A549 (cell line): ENCODE data around the gene RPS17. TPM values are rescaled to one million over a fixed set of nuclear protein-coding genes. Genes with fewer than 3 reads are reported as not detected.
A peak's percentile ranks its signal among the peaks of the same experiment; 100 is the strongest.

Experiments used
- ATAC-seq, 2 experiments: fragments of 200-7000 bp in 1 of 2; fragments of >200 bp in 1 of 2; cut with Nextera tagmentation in 1 of 2; cut with Tn5 transposase in 1 of 2; 3 replicates each; pipeline versions ENCODE4 v1.8.0 to v1.9.1; 2018 to 2020; ENCODE audit warnings: mild to moderate bottlenecking in 1 of 2, moderate library complexity in 1 of 2
- CTCF ChIA-PET: fragments of 300-600 bp; sonication (Branson Sonifier 250); formaldehyde crosslinking; extraction: SDS; loops from one replicate; lab custom pipeline; 2021; ENCODE audit warnings: antibody characterized with exemption, inconsistent platforms; lab: Yijun Ruan, JAX
- POLR2A ChIA-PET: fragments of 350-600 bp; formaldehyde crosslinking; extraction: SDS; loops from one replicate; lab custom pipeline; 2021; ENCODE audit warnings: antibody characterized with exemption, inconsistent platforms; lab: Yijun Ruan, JAX
- DNase-seq, 2 experiments: peaks; one replicate each; pipeline versions ENCODE4 v3.0.0 to v3.0.0-alpha.2; 2011 to 2016; ENCODE audit warnings: low read depth in 1 of 2, low spot score in 1 of 2
- FAIRE-seq: peaks from 2 replicates; lab custom pipeline; 2011; peaks lifted over from hg19 to GRCh38; lab: Jason Lieb, UNC
- H3K27ac ChIP-seq, 2 experiments: fragments of >200 bp; sonication (Bioruptor Twin); formaldehyde crosslinking; 3 replicates each; pipeline ENCODE4 v1.5.1; 2016 to 2017
- H3K4me1 ChIP-seq: fragments of >200 bp; sonication (Bioruptor Twin); formaldehyde crosslinking; 3 replicates; pipeline ENCODE4 v1.6.1; 2016
- H3K4me2 ChIP-seq: fragments of >200 bp; sonication (Bioruptor Twin); formaldehyde crosslinking; 3 replicates; pipeline ENCODE4 v1.6.1; 2016
- H3K4me3 ChIP-seq: fragments of >200 bp; sonication (Bioruptor Twin); formaldehyde crosslinking; 3 replicates; pipeline ENCODE4 v1.5.1; 2016
- H3K9me3 ChIP-seq: fragments of >200 bp; sonication (Bioruptor Twin); formaldehyde crosslinking; 3 replicates; pipeline ENCODE4 v1.6.1; 2016
- BCL3 ChIP-seq: fragments of >200 bp; sonication (Bioruptor Twin); formaldehyde crosslinking; IDR thresholded peaks from 3 replicates; pipeline ENCODE4 v1.6.1; 2016
- CBX2 ChIP-seq: fragments of 200-600 bp; sonication (generic); IDR thresholded peaks from 2 replicates; pipeline ENCODE4 v1.6.1; 2016; ENCODE audit warnings: low read depth, mild to moderate bottlenecking, borderline replicate concordance
- CHD2 ChIP-seq: fragments of 150-350 bp; IDR thresholded peaks from 2 replicates; pipeline ENCODE4 v1.6.1; 2014; ENCODE audit warnings: low read length; ENCODE audit not compliant: partially characterized antibody
- EP300 ChIP-seq, 2 experiments: fragments of >200 bp; sonication (Bioruptor Twin); formaldehyde crosslinking; IDR thresholded peaks; 2 replicates in 1 of 2; 3 replicates in 1 of 2; pipeline ENCODE4 v1.6.1; 2016 to 2017
- ESRRA ChIP-seq: fragments of 150-350 bp; IDR thresholded peaks from 2 replicates; pipeline ENCODE4 v1.6.1; 2014; ENCODE audit warnings: mild to moderate bottlenecking, low read length, borderline replicate concordance
- FOSL2 ChIP-seq, 2 experiments: fragments of 450-650 bp in 1 of 2; fragments of >200 bp in 1 of 2; sonication (Bioruptor Twin) in 1 of 2; formaldehyde crosslinking; IDR thresholded peaks; 2 replicates each; pipeline versions ENCODE4 v1.5.0 to v1.6.1; 2016 to 2020; ENCODE audit warnings: mild to moderate bottlenecking in 1 of 2, moderate library complexity in 1 of 2
- FOXS1 ChIP-seq: fragments of 250-450 bp; sonication (Bioruptor Pico); IDR thresholded peaks from 2 replicates; pipeline ENCODE4 v1.5.0; 2020; ENCODE audit warnings: mild to moderate bottlenecking, moderate library complexity
- GATA3 ChIP-seq: IDR thresholded peaks from 2 replicates; pipeline ENCODE4 v1.6.1; 2012; ENCODE audit warnings: borderline replicate concordance
- HDAC2 ChIP-seq: fragments of 200-600 bp; sonication (generic); IDR thresholded peaks from 2 replicates; pipeline ENCODE4 v1.6.1; 2016
- JUN ChIP-seq, 2 experiments: fragments of >200 bp; sonication (Bioruptor Twin); formaldehyde crosslinking; IDR thresholded peaks; 2 replicates in 1 of 2; 3 replicates in 1 of 2; pipeline ENCODE4 v1.6.1; 2016 to 2017
- JUNB ChIP-seq: fragments of >200 bp; sonication (Bioruptor Twin); formaldehyde crosslinking; IDR thresholded peaks from 2 replicates; pipeline ENCODE4 v1.6.1; 2016
- MAZ ChIP-seq: fragments of 150-350 bp; IDR thresholded peaks from 2 replicates; pipeline ENCODE4 v1.6.1; 2014; ENCODE audit warnings: antibody characterized with exemption, low read depth, low read length, borderline replicate concordance
- NPAS2 ChIP-seq: fragments of 250-450 bp; sonication (Bioruptor Pico); IDR thresholded peaks from 2 replicates; pipeline ENCODE4 v1.8.0; 2022; ENCODE audit warnings: mild to moderate bottlenecking, moderate library complexity, borderline replicate concordance
- NR3C1 ChIP-seq: fragments of >200 bp; sonication (Bioruptor Twin); formaldehyde crosslinking; IDR thresholded peaks from 3 replicates; pipeline ENCODE4 v1.6.1; 2017
- PHF8 ChIP-seq: fragments of 200-600 bp; sonication (generic); IDR thresholded peaks from 2 replicates; pipeline ENCODE4 v1.6.1; 2016; ENCODE audit warnings: low read depth, mild to moderate bottlenecking, antibody characterized with exemption, moderate library complexity, borderline replicate concordance
- POLR2A ChIP-seq: IDR thresholded peaks from 2 replicates; pipeline ENCODE4 v1.6.1; 2012; ENCODE audit warnings: mild to moderate bottlenecking, low read length
- POLR2AphosphoS2 ChIP-seq: conservative IDR thresholded peaks from 2 replicates; pipeline ENCODE4 v1.6.1; 2012; ENCODE audit warnings: low read length, improper control_type of control experiment, inconsistent platforms
- RARB ChIP-seq: fragments of 250-450 bp; sonication (Bioruptor Pico); IDR thresholded peaks from 2 replicates; pipeline ENCODE4 v1.8.0; 2021; ENCODE audit warnings: mild to moderate bottlenecking, moderate library complexity
- SREBF2 ChIP-seq: fragments of 450-650 bp; IDR thresholded peaks from 2 replicates; pipeline ENCODE4 v1.6.1; 2014; ENCODE audit warnings: mild to moderate bottlenecking, moderate library complexity
- TFCP2L1 ChIP-seq: fragments of 250-450 bp; sonication (Bioruptor Pico); IDR thresholded peaks from 2 replicates; pipeline ENCODE4 v1.5.0; 2021; ENCODE audit warnings: mild to moderate bottlenecking
- TP53 ChIP-seq: fragments of 250-450 bp; sonication (Bioruptor Pico); IDR thresholded peaks from 2 replicates; pipeline ENCODE4 v1.5.0; 2021; ENCODE audit warnings: mild to moderate bottlenecking, moderate library complexity
- ZC3H11A ChIP-seq: fragments of 450-650 bp; IDR thresholded peaks from 2 replicates; pipeline ENCODE4 v1.6.1; 2014; ENCODE audit warnings: antibody characterized with exemption, mild to moderate bottlenecking
- ZSCAN20 ChIP-seq: fragments of 250-450 bp; sonication (Bioruptor Pico); IDR thresholded peaks from 2 replicates; pipeline ENCODE4 v1.8.0; 2022; ENCODE audit warnings: mild to moderate bottlenecking, moderate library complexity
- WGBS: methylation state at CpG from one replicate; pipeline ENCODE4 v1.1.6; 2017; ENCODE audit errors: missing lambda C conversion rate; 5-methylcytosine and 5-hydroxymethylcytosine counted together
- polyA plus RNA-seq, 4 experiments: library from polyadenylated mRNA; depleted of rRNA in 3 of 4; stranded (reverse); fragments of >200 nt; fragmentation: RNase III in 1 of 4; extraction: RNeasy Plus Mini Kit Qiagen cat#74134 plus additional on column Dnase treatment in 1 of 4; gene quantifications; 2 replicates in 3 of 4; 3 replicates in 1 of 4; pipeline ENCODE4 v1.2.3, GENCODE V29; 2011 to 2017
- TF ChIP-seq, protein P1 (sequence below): fragments of 200-600 bp; sonication (generic); IDR thresholded peaks from 2 replicates; pipeline ENCODE4 v1.6.1; 2016; ENCODE audit warnings: antibody characterized with exemption, mild to moderate bottlenecking, moderate library complexity
- TF ChIP-seq, protein P2 (sequence below): fragments of 250-450 bp; sonication (Bioruptor Pico); IDR thresholded peaks from 2 replicates; pipeline ENCODE4 v1.5.0; 2021; ENCODE audit warnings: mild to moderate bottlenecking, moderate library complexity, borderline replicate concordance
- TF ChIP-seq, protein P3 (sequence below): fragments of 450-650 bp; IDR thresholded peaks from 2 replicates; pipeline ENCODE4 v1.6.1; 2014; ENCODE audit warnings: antibody characterized with exemption
- TF ChIP-seq, protein P4 (sequence below): IDR thresholded peaks from 2 replicates; pipeline ENCODE4 v1.6.1; 2012

Gene RPS17
- polyA plus RNA-seq, 2 of the 4 experiments (the other 2 are of a cell fraction): 6,127 to 8,061 TPM

DNA sequence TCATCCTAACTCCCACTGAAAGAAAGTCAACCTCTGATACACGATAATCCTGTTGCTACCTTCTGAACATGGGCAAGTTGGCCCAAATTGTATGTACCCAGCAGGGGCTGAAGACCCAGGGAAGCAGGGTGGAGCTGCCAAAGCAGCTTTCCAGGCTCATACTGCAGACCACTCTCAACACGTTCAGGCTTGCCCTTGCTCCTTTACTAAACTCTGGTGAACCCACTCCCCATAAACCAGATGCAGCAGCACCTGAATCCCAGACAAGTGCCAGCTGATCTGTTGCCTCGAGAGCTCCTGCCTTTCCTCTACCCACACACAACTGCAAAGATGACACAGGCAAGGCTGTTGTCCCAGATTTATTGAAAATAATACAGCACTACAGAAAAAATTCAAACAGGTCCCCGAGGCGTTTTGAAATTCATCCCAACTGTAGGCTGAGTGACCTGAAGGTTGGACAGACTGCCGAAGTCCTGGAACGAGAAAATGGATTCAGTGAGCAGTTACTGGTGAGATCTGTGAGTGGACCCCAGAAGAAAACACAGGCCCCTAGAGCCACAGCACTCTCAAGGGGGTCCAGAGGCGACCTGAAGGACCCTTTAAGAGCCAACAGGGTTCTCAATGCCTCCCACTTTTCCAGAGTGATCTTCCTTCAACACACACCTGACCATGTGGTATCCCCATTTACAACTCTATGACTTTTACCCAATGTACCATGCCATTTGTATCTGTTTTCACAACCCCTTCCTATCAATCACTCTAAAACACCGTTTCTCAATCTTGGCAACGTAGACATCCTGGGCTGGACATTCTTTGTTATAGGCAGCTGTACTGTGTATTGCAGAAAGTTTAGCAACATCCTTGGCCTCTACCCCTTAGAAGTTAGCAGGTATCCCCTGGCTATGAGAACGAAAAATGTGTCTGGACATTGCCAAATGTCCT lies 3.6 kb downstream of the RPS17 start:
- POLR2A ChIA-PET: interaction anchor here (1.0 kb wide), 2 partner anchors 214 to 464 kb away, joined by 3 read pairs; no protein-coding TSS in a partner anchor
- Histone ChIP-seq H3K9me3 (no peaks in the 10 kb centered on the region), H3K4me3 (0 out of 3 replicates have a peak overlapping the region, but pooled peaks have one; percentile 4), H3K4me1 (peaks cover 28% of the 10 kb centered on the region), H3K27ac (peak overlapping the region in 1 of 2 experiments; percentile 48; a peak in 3 of 6 replicates), H3K4me2 (peak overlapping the region; percentile 95; the same call in 2 of the 3 replicates)
- no peak for DNase-seq
- WGBS: 84% methylated on average over 11 of the region's 11 CpGs
- FAIRE-seq: no peak
- TF ChIP-seq TFCP2L1 (CRISPR knock-in tag) (peak; percentile 21), MAZ (no peak), FOSL2 (IDR thresholded peaks at IDR 0.05) (no peak), FOSL2 (CRISPR knock-in tag; IDR thresholded peaks at IDR 0.05) (no peak), TP53 (CRISPR knock-in tag) (no peak), ZSCAN20 (CRISPR knock-in tag) (no peak), HDAC2 (no peak), ESRRA (no peak), JUN (IDR thresholded peaks at IDR 0.05) (peak in 1 of 2 experiments; percentile 32; a peak in 1 of 5 replicates), NR3C1 (no peak), POLR2A (no peak), NPAS2 (no peak), POLR2AphosphoS2 (peak; percentile 55; the same call in 1 of the 2 replicates), BCL3 (no peak)
- TF ChIP-seq, protein P1, sequence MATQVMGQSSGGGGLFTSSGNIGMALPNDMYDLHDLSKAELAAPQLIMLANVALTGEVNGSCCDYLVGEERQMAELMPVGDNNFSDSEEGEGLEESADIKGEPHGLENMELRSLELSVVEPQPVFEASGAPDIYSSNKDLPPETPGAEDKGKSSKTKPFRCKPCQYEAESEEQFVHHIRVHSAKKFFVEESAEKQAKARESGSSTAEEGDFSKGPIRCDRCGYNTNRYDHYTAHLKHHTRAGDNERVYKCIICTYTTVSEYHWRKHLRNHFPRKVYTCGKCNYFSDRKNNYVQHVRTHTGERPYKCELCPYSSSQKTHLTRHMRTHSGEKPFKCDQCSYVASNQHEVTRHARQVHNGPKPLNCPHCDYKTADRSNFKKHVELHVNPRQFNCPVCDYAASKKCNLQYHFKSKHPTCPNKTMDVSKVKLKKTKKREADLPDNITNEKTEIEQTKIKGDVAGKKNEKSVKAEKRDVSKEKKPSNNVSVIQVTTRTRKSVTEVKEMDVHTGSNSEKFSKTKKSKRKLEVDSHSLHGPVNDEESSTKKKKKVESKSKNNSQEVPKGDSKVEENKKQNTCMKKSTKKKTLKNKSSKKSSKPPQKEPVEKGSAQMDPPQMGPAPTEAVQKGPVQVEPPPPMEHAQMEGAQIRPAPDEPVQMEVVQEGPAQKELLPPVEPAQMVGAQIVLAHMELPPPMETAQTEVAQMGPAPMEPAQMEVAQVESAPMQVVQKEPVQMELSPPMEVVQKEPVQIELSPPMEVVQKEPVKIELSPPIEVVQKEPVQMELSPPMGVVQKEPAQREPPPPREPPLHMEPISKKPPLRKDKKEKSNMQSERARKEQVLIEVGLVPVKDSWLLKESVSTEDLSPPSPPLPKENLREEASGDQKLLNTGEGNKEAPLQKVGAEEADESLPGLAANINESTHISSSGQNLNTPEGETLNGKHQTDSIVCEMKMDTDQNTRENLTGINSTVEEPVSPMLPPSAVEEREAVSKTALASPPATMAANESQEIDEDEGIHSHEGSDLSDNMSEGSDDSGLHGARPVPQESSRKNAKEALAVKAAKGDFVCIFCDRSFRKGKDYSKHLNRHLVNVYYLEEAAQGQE: no peak
- ATAC-seq: no peak
- CTCF ChIA-PET: interaction anchor here (1.4 to 8.3 kb wide), 4 partner anchors 7 to 1126 kb away, joined by 3 to 108 read pairs (median 9); no protein-coding TSS in a partner anchor

GRCh38 chr15:82535566-82536408 lies 4.5 kb downstream of the RPS17 start:
- Histone ChIP-seq H3K4me3 (no peak overlapping the region), H3K4me2 (no peak overlapping the region), H3K27ac (peak overlapping the region in 1 of 2 experiments; percentile 48; a peak in 2 of 6 replicates), H3K9me3 (no peaks in the 10 kb centered on the region), H3K4me1 (peaks cover 29% of the 10 kb centered on the region)
- no peak for ATAC-seq
- ChIA-PET CTCF (interaction anchor here (0.6 to 2.0 kb wide), 4 partner anchors 14 to 1126 kb away, joined by 3 to 12 read pairs (median 4); partner anchors contain the start of gene C15orf40), POLR2A (interaction anchor here (1.0 kb wide), 1 partner anchor 465 kb away, joined by 3 read pairs; no protein-coding TSS in a partner anchor)
- no peak for DNase-seq
- FAIRE-seq: no peak
- WGBS: 88% methylated on average over 9 of the region's 9 CpGs
- TF ChIP-seq GATA3 (no peak), SREBF2 (no peak), PHF8 (no peak), FOXS1 (CRISPR knock-in tag) (no peak), CHD2 (no peak), FOSL2 (IDR thresholded peaks at IDR 0.05) (no peak), FOSL2 (CRISPR knock-in tag; IDR thresholded peaks at IDR 0.05) (no peak), ZC3H11A (no peak), JUNB (no peak), CBX2 (no peak), EP300 (IDR thresholded peaks at IDR 0.05) (no peak), RARB (CRISPR knock-in tag) (peak; percentile 91; the same call in 1 of the 2 replicates), POLR2AphosphoS2 (no peak; the same call in 1 of the 2 replicates)
- TF ChIP-seq, protein P2, sequence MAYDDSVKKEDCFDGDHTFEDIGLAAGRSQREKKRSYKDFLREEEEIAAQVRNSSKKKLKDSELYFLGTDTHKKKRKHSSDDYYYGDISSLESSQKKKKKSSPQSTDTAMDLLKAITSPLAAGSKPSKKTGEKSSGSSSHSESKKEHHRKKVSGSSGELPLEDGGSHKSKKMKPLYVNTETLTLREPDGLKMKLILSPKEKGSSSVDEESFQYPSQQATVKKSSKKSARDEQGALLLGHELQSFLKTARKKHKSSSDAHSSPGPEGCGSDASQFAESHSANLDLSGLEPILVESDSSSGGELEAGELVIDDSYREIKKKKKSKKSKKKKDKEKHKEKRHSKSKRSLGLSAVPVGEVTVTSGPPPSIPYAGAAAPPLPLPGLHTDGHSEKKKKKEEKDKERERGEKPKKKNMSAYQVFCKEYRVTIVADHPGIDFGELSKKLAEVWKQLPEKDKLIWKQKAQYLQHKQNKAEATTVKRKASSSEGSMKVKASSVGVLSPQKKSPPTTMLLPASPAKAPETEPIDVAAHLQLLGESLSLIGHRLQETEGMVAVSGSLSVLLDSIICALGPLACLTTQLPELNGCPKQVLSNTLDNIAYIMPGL (CRISPR knock-in tag): peak; percentile 40; the same call in 1 of the 2 replicates
- TF ChIP-seq, protein P3, sequence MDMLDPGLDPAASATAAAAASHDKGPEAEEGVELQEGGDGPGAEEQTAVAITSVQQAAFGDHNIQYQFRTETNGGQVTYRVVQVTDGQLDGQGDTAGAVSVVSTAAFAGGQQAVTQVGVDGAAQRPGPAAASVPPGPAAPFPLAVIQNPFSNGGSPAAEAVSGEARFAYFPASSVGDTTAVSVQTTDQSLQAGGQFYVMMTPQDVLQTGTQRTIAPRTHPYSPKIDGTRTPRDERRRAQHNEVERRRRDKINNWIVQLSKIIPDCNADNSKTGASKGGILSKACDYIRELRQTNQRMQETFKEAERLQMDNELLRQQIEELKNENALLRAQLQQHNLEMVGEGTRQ: no peak
- TF ChIP-seq, protein P4, sequence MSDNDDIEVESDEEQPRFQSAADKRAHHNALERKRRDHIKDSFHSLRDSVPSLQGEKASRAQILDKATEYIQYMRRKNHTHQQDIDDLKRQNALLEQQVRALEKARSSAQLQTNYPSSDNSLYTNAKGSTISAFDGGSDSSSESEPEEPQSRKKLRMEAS: no peak
